Measurements from ENCODE around the gene RPS6KA4. TPM values are rescaled to one million over a fixed set of nuclear protein-coding genes. Genes with fewer than 3 reads are reported as not detected.

RPS6KA4 gene
- total RNA-seq, 1 experiment from 2014 or later = 17.6 TPM

GRCh38 chr11:64351136-64351631 is 7.8 kb upstream of the RPS6KA4 start:
- peak; percentile 63 for DNase-seq
- Histone ChIP-seq H3K36me3 (replicated peaks; ENCODE audit: control insufficient read depth, insufficient read depth, low read length) (no peaks in the 10 kb centered on the region), H3K4me3 (ENCODE audit: insufficient read depth, low read depth, low read length) (no peak overlapping the region), H3K27me3 (ENCODE audit: control insufficient read depth, insufficient read depth, low read length) (no peaks in the 10 kb centered on the region)

DNA sequence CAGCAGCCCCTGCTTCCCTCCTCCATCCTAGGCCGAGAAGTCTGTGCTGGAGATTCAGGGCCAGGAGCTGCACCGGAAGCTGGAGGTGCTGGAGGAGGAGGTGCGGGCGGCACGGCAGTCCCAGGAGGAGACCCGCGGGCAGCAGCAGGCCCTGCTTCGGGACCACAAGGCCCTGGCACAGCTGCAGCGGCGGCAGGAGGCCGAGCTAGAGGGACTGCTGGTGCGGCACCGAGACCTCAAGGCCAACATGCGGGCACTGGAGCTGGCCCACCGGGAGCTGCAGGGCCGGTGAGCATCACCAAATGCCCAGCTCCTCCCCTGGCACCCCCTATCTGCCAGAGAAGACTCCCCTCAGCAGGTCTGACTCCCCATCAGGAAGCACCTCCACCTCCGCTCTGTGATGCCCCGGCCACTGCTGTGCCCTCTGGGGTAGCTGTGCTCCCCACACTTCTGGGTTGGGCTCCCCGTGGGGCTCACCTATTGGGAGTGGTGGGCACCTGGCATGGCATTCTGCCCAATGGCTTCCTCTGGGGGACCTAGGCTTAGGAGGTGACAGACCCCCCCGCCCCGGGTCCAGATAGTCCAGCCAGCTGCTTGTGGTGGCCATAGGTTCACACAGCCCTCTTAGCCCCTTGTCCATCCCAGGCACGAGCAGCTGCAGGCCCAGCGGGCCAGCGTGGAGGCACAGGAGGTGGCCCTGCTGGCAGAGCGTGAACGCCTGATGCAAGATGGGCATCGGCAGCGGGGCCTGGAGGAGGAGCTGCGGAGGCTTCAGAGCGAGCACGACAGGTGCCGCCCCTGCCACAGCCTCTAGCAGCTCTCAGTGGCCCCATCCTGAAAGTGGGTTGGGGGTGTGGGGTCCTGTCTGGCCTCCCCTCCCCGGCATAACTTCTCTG is 6.6 kb upstream of the RPS6KA4 start:
- Histone ChIP-seq H3K4me3 (ENCODE audit: insufficient read depth, low read depth, low read length) (no peak overlapping the region), H3K27me3 (ENCODE audit: control insufficient read depth, insufficient read depth, low read length) (no peaks in the 10 kb centered on the region), H3K36me3 (replicated peaks; ENCODE audit: control insufficient read depth, insufficient read depth, low read length) (no peaks in the 10 kb centered on the region)
- DNase-seq = peak; percentile 55

GRCh38 chr11:64352995-64353714 is 5.8 kb upstream of the RPS6KA4 start:
- Histone ChIP-seq H3K27me3 (ENCODE audit: control insufficient read depth, insufficient read depth, low read length) (no peaks in the 10 kb centered on the region), H3K36me3 (replicated peaks; ENCODE audit: control insufficient read depth, insufficient read depth, low read length) (no peaks in the 10 kb centered on the region), H3K4me3 (ENCODE audit: insufficient read depth, low read depth, low read length) (no peak overlapping the region)
- DNase-seq = peak; percentile 60

DNA sequence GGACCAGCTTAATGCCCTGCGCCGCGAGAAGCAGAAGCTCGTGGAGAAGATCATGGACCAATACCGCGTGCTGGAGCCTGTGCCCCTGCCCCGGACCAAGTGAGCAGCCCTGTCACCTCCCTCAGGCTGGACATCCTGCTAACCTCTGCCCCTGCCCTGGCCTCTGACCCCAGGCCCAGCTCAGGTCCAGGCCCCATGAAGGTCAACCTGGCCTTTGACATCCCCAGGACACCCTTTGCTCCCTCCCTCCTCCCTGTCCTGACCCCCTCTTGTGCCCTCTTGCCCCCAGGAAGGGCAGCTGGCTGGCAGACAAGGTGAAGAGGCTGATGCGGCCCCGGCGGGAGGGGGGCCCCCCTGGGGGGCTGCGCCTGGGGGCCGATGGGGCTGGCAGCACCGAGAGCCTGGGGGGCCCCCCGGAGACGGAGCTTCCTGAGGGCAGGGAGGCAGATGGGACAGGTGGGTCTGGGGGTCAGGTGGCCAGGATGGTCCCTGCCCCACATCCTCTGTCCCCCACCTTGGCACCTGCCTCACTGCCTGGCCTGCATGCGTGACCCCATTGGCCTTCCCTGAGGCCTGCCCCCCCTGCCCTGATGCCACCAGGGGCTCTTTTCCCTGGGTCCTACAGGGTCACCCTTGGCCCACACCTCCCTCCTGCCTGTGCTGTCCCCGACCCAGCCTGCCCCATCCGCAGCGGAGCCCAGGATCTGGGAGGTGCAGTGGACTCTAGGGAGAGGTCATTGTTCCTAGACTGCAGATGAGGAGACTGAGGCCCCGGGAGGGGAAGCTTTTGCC is 5.1 kb upstream of the RPS6KA4 start:
- DNase-seq = peak; percentile 73
- Histone ChIP-seq H3K4me3 (ENCODE audit: insufficient read depth, low read depth, low read length) (no peak overlapping the region), H3K27me3 (ENCODE audit: control insufficient read depth, insufficient read depth, low read length) (no peaks in the 10 kb centered on the region), H3K36me3 (replicated peaks; ENCODE audit: control insufficient read depth, insufficient read depth, low read length) (no peaks in the 10 kb centered on the region)

DNA sequence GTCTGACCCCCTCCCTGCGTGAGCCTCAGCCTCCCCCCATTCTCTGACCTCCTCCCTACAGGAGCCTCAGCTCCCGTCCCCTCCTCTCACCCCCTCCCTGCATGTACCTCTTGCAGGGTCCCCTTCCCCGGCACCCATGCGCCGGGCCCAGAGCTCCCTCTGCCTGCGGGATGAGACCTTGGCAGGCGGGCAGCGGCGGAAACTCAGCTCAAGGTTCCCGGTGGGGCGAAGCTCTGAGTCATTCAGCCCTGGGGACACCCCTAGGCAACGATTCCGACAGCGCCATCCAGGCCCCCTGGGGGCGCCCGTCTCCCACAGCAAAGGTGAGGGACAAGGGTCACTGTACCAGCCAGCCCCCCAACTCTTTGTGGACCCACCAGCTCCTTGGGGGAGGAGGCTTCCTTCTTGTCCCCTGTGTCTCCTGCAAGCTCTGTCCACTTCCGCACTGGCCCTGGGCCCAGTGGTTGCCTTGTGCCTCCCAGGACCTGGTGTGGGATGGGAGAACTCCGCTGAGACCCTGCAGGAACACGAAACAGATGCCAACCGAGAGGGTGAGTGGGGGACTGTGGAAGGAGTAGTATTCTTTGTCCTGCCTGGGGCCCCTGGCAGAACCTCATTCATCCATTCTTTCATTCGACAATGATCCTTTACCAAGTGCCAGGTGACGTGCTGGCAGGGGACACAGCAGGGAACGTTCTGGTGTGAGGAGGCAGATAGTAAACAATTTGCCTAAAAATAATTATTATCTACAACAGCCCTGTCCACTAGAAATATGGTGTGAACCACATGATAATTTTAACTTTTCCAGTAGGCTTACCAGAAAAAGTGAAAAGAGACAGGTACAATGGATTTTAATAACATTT is 3.7 kb upstream of the RPS6KA4 start:
- Histone ChIP-seq H3K27me3 (ENCODE audit: control insufficient read depth, insufficient read depth, low read length) (no peaks in the 10 kb centered on the region), H3K4me3 (ENCODE audit: insufficient read depth, low read depth, low read length) (no peak overlapping the region), H3K36me3 (replicated peaks; ENCODE audit: control insufficient read depth, insufficient read depth, low read length) (no peaks in the 10 kb centered on the region)
- DNase-seq = peak; percentile 97

DNA sequence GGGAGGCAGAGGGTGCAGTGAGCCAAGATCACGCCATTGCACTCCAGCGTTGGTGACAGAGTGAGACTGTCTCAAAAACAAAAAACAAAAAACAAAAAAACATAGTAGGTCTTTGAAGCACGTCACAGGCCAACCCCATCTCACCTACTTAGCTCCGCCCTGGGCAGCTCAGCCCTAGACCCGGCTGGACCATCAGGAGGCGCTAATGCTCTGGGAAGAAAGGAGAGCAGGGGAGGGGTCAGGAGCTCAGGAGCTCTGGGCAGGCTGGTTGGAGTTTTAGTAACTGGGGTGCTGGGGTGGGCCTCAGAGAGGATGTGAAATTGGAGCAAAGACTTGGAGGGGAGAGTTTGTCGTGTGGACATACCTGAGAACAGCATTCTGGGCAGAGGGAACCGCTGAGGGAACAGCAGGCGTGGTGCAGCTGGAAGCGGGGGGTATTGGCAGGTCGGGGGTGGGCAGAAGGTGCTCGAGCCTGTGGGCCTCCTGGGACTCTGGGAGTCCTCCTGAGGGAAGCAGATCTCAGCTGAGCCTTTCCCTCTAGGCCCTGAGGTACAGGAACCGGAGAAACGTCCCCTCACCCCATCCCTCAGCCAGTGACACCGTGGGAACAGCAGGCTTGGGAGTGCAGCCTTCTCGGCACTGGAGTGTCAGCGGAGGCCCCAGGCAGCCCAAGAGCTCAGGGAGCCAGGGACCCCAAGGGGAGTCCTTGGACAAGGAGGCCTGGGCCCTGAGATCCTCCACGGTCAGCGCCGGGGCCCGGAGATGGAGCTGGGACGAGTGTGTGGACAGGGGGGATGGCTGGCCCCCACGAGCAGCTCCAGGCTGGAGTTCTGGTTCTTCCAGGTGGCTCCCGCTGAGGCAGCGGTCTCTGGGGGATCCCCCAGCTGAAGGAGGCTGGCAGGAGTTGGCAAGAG is 2.2 kb upstream of the RPS6KA4 start:
- Histone ChIP-seq H3K36me3 (replicated peaks; ENCODE audit: control insufficient read depth, insufficient read depth, low read length) (peaks cover 4% of the 10 kb centered on the region), H3K27me3 (ENCODE audit: control insufficient read depth, insufficient read depth, low read length) (no peaks in the 10 kb centered on the region), H3K4me3 (ENCODE audit: insufficient read depth, low read depth, low read length) (no peak overlapping the region)
- peak; percentile 95 for DNase-seq

GRCh38 chr11:64357446-64357845 is 1.5 kb upstream of the RPS6KA4 start:
- no peak for DNase-seq
- no peaks in the 10 kb centered on the region for H3K27me3 ChIP-seq (ENCODE audit: control insufficient read depth, insufficient read depth, low read length)
- H3K4me3 ChIP-seq (ENCODE audit: insufficient read depth, low read depth, low read length) = no peak overlapping the region
- H3K36me3 ChIP-seq (replicated peaks; ENCODE audit: control insufficient read depth, insufficient read depth, low read length) = peaks cover 9% of the 10 kb centered on the region

DNA sequence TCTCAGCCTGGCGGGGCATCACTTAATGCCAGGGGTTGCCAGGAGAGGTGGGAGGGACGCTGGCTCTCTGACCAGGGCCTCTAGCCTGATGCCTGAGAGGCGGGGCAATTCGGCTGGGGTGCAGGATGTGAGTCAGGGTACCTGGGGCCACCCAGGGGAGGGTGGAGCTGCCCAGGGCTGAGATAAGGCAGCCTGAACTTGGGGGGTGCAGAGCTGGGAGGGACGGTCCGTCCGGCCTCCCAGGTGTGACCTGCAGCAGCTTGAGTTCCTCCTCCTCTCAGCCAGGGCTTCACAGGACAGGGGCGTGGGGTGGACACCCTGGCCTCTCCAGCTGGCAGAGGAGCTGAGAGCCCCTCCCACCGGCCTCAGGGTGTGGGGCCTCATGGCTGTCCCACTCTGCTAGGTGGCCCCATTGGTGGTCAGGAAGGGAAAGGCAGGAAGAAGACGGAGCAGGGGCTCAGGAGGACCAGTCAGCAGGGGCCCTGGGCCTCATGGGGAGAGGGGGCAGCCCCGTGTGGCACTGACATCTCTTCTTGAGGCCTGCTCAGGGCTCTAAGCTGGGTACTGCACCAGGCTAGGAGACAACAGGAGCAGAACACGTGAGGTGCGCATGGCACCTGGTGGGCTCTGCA is 942 bp upstream of the RPS6KA4 start:
- DNase-seq = peak; percentile 66
- peaks cover 11% of the 10 kb centered on the region for H3K36me3 ChIP-seq (replicated peaks; ENCODE audit: control insufficient read depth, insufficient read depth, low read length)
- no peak overlapping the region for H3K4me3 ChIP-seq (ENCODE audit: insufficient read depth, low read depth, low read length)
- H3K27me3 ChIP-seq (ENCODE audit: control insufficient read depth, insufficient read depth, low read length) = no peaks in the 10 kb centered on the region

DNA sequence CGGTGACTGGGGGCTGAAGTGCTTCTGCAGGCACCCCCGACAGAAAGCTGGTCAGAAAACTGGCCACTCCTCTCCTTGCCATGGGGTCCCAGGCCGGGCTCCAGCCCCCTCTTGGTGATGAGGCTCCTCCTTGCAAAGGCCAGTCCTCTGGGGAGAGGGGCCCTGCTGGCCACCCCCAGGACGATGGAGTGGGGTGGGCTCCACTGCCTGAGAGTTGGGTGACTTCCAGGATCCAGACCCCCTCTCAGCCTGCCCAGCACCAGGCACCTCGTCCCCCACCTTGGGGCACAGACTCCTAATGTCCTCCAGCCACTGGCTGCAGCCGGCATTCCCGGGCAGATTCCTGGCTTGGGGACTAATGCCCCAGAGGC is 441 bp upstream of the RPS6KA4 start:
- DNase-seq = no peak
- H3K36me3 ChIP-seq (replicated peaks; ENCODE audit: control insufficient read depth, insufficient read depth, low read length) = peaks cover 11% of the 10 kb centered on the region
- H3K27me3 ChIP-seq (ENCODE audit: control insufficient read depth, insufficient read depth, low read length) = no peaks in the 10 kb centered on the region
- H3K4me3 ChIP-seq (ENCODE audit: insufficient read depth, low read depth, low read length) = peak overlapping the region; percentile 42

GRCh38 chr11:64359712-64360445 is 917 bp downstream of the RPS6KA4 start:
- peaks cover 11% of the 10 kb centered on the region for H3K36me3 ChIP-seq (replicated peaks; ENCODE audit: control insufficient read depth, insufficient read depth, low read length)
- DNase-seq = no peak
- H3K27me3 ChIP-seq (ENCODE audit: control insufficient read depth, insufficient read depth, low read length) = no peaks in the 10 kb centered on the region
- peak overlapping the region; percentile 89 for H3K4me3 ChIP-seq (ENCODE audit: insufficient read depth, low read depth, low read length)

DNA sequence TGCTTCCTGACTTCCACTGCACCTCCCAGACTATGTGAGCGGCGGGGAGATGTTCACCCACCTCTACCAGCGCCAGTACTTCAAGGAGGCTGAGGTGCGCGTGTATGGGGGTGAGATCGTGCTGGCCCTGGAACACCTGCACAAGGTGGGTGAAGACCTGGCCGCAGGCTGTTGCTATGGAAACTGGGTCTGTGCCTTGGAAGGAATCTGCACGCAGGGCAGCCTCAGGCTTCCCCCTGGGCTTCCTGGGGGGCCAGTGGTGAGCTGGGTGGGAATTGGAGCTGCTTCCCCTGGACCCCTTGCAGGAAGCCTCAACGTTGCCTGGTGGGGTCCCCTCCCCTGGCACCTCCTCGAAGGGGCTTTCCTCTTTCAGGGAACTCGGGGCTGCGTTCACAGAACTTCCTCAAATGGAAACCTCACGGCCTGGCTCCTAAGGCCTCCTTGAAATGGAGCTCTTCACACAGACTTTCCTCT is 1.5 kb downstream of the RPS6KA4 start:
- no peak overlapping the region for H3K4me3 ChIP-seq (ENCODE audit: insufficient read depth, low read depth, low read length)
- peak; percentile 73 for DNase-seq

DNA sequence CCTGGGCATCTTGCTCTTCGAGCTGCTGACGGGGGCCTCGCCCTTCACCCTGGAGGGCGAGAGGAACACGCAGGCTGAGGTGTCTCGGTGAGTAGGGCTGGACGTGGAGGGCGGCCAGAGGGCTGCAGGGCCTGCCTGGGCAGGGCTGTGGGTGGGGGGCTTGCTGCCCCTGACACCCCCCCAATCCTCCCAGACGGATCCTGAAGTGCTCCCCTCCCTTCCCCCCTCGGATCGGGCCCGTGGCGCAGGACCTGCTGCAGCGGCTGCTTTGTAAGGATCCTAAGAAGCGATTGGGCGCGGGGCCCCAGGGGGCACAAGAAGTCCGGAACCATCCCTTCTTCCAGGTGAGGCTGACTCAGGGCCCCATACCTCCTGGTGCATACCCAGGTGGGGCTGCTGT is 2.7 kb downstream of the RPS6KA4 start:
- Histone ChIP-seq H3K36me3 (replicated peaks; ENCODE audit: control insufficient read depth, insufficient read depth, low read length) (peaks cover 19% of the 10 kb centered on the region), H3K27me3 (ENCODE audit: control insufficient read depth, insufficient read depth, low read length) (no peaks in the 10 kb centered on the region), H3K4me3 (ENCODE audit: insufficient read depth, low read depth, low read length) (no peak overlapping the region)
- DNase-seq = peak; percentile 49

More for the DNA sequence above, 1.5 kb downstream of the RPS6KA4 start:
- no peaks in the 10 kb centered on the region for H3K27me3 ChIP-seq (ENCODE audit: control insufficient read depth, insufficient read depth, low read length)
- H3K36me3 ChIP-seq (replicated peaks; ENCODE audit: control insufficient read depth, insufficient read depth, low read length) = peaks cover 15% of the 10 kb centered on the region

Measured in H7 (cell line).